Measurements from ENCODE around the gene DST.

GRCh38 chr6:56501993-56502392 is 140.7 kb downstream of the DST start:
- TF ChIP-seq CTCF (IDR thresholded peaks at IDR 0.05; ENCODE audit: insufficient read depth, low read depth, low read length) (no peak), EZH2 (IDR thresholded peaks at IDR 0.05; ENCODE audit: insufficient read depth, low read length) (no peak)

Data from astrocyte (in vitro differentiated cells and primary cell).